Inflammatory macrophage treated with lipopolysaccharide for 4 hours (primary cell): ENCODE data around the gene ANKHD1.
A peak's percentile ranks its signal among the peaks of the same experiment; 100 is the strongest.

ENCODE experiments used
- DNase-seq: peaks from one replicate; pipeline ENCODE4 v3.0.0-alpha.2; 2020

ANKHD1 gene

GRCh38 chr5:140401362-140402257 lies at the start of gene ANKHD1:
ANKHD1 (plus strand) TSS chr5:140401833; CDS start chr5:140401968, 135 bp downstream.
- peak; percentile 100 for DNase-seq

- DNase-seq: no peak
Measured at GRCh38 chr5:140355546-140355945, 46.1 kb upstream of the ANKHD1 start.

GRCh38 chr5:140356853-140357725 lies 44.5 kb upstream of the ANKHD1 start:
- DNase-seq: peak; percentile 55

GRCh38 chr5:140357726-140358093 lies 43.9 kb upstream of the ANKHD1 start:
- peak; percentile 73 for DNase-seq

GRCh38 chr5:140358738-140359310 lies 42.8 kb upstream of the ANKHD1 start:
- DNase-seq: no peak

GRCh38 chr5:140360101-140360500 lies 41.5 kb upstream of the ANKHD1 start, which contains the start of gene SLC4A9:
SLC4A9 (plus strand) TSS chr5:140360194; CDS start chr5:140360237, 43 bp downstream.
- DNase-seq: no peak

- DNase-seq: no peak
Measured at GRCh38 chr5:140360681-140361479, 40.8 kb upstream of the ANKHD1 start.

GRCh38 chr5:140361901-140362300 lies 39.7 kb upstream of the ANKHD1 start:
- DNase-seq: no peak

GRCh38 chr5:140362311-140362710 lies 39.3 kb upstream of the ANKHD1 start:
- DNase-seq: no peak

- peak; percentile 72 for DNase-seq
Measured at GRCh38 chr5:140362875-140363630, 38.6 kb upstream of the ANKHD1 start.

GRCh38 chr5:140363631-140364471 lies 37.8 kb upstream of the ANKHD1 start:
- no peak for DNase-seq

GRCh38 chr5:140364472-140364765 lies 37.2 kb upstream of the ANKHD1 start:
- no peak for DNase-seq

- DNase-seq: no peak
Measured at GRCh38 chr5:140365282-140365681, 36.4 kb upstream of the ANKHD1 start.

- DNase-seq: no peak
Measured at GRCh38 chr5:140365941-140366340, 35.7 kb upstream of the ANKHD1 start.

GRCh38 chr5:140366589-140367255 lies 34.9 kb upstream of the ANKHD1 start:
- DNase-seq: no peak

GRCh38 chr5:140367256-140368013 lies 34.2 kb upstream of the ANKHD1 start:
- no peak for DNase-seq

GRCh38 chr5:140371356-140372151 lies 30.1 kb upstream of the ANKHD1 start:
- DNase-seq: no peak

- peak; percentile 66 for DNase-seq
Measured at GRCh38 chr5:140372971-140373487, 28.6 kb upstream of the ANKHD1 start.
